GM21515 (cell line): ENCODE results near the gene CD93.

Experiments
- ATAC-seq: cut with Tn5 transposase; IDR thresholded peaks from one replicate; pipeline ENCODE4 v1.9.1; 2021; ENCODE audit not compliant: unreplicated experiment

CD93 gene

GRCh38 chr20:23100720-23101107, 14.6 kb upstream of the CD93 start:
- ATAC-seq: no peak

GRCh38 chr20:23099791-23100719, 13.9 kb upstream of the CD93 start:
- no peak for ATAC-seq

DNA sequence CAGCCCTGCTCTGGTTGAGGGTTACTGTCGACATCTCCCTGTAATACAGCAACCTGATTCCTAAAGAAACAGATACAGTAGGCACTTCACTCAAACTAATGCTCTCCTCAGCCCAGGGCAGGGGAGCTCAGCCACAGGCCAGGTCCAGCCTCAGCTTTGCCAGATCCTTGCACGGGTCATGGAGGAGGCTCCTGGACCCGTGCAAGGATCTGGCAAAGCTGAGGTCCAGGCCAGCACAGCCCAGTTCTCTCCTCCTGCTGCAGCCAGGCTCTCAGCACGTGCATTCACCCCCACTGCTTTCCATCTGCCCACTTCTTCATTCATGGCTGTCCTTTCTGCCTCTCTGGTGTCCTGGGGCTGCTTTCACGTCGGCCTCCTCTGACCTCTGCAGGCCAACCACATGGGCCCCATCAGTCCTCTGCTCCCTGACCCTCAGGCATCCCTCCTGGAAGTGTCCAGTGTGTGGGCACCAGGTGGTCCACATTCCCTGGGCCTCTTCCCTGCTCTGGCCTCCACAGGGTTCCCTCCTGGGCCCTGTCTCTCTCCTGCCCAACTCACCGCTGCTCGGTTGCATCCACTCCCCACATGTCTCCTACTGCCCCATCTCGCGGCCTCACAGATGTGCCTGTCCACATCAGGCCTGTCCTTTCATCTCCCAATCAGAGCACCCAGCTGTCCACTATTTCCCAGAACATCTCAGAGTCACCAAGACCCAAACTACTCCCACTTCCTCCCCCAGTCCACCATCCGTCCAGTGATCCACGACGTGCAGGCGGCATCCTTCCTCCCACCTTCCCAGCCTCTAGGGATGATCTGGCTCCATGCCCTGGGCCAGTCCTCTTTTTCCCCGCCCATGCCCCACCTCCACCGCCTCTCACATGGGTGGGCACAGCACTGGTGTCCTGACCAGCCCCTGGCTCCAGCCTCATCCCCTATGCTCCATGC, 11.8 kb upstream of the CD93 start:
- ATAC-seq: no peak

- ATAC-seq: no peak
Observed at GRCh38 chr20:23096986-23097520, 10.9 kb upstream of the CD93 start.

GRCh38 chr20:23096097-23096496, 10.0 kb upstream of the CD93 start:
- ATAC-seq: no peak

GRCh38 chr20:23095499-23095898, 9.4 kb upstream of the CD93 start:
- ATAC-seq: no peak

DNA sequence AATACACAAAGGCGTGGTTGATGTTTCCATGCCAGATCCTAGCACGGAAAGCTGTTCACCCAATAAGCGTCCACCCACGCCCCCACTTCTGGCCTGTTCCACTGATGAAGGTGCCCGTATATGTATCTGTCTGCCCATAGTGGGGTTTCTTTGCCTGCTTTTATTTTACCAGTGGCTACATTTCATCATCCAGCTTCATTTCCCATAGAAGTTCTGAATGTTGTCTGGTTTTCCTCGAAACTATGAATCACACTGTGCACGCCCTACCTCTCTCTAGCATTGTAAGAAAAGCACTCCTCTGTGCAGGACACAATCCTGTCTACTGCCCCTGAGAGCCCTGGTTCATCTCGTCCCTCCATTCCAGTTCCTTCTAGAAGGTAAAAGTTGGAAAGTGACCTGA, 8.8 kb upstream of the CD93 start:
- no peak for ATAC-seq

DNA sequence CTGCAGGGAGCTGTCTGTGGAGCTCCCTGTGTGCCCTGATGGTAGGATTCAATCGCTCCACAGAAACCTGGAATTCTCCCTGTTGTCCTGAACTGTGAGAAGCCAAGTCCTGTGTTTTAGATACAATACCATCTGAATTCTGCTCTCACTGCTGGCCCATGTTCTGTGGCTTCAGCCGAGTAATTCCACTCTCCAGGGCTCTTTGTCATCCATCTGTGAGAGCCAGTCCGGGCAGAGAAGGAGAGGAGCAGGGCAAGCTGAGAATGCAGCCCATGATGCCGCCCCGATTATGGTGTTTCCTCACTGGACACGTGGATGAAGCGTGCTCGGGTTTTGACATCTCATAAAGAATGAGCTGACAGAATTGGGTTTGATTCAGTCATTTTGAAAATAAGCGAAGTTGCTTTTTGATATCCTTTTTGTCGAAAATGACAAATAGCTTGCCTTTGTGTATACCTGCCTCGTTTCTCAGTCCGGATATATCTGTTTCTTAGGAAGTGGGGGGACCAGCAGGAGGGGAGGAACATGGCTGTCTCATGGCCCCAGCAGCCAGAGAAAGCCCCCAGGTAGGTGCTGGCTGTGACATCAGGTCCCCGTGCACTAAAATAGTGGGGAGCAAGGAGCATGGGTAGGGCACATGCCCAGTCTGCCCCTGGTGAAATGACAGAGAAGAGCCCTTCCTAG, 8.2 kb upstream of the CD93 start:
- ATAC-seq: no peak

GRCh38 chr20:23093613-23094012, 7.5 kb upstream of the CD93 start:
- ATAC-seq: no peak

DNA sequence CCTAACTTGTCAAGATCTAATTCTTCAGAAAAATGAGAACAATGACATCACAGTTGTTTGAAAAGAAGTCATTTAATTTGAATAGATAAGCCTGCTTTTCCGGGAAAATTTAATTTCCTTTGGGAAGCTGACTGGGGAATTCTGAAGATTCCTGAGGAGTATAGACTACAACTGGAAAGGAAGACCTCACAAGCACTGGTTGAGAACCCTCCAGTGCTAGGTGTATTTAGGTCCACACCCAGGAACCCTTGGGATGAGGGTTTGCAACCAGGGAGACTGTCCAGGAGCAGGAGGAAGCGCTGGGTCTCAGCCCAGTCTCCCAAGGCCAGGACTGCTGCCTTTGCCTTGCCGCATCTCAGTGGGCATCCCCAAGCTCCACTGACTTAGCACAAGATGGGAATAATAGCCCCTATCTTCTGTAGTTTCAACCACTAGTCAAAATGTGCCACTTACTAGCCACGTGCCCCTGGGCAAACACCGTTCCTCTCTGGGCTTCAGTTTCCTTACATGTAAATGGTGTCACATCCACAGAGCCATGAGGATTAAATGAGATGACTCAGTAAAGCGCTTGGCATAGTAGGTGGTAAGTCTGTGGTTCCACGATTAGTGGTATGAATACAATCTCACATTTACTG, 6.9 kb upstream of the CD93 start:
- no peak for ATAC-seq

DNA sequence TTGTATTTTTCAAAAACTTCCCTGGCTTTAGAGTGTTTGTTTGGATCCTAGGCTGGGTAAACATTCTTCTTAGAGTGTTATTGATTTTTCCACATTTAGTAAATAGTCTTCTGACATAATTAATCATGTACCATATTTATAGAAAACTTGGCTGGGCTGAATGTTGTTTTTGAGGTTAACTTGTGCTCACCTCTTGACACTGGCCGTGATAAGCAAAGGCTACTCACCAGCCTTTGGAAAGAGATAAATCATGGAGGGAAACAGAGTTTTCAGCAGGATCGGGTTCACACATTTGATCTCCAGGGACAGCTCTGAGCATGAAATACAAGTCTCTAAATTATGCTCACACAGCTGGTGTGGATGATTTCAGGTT, 6.2 kb upstream of the CD93 start:
- no peak for ATAC-seq

DNA sequence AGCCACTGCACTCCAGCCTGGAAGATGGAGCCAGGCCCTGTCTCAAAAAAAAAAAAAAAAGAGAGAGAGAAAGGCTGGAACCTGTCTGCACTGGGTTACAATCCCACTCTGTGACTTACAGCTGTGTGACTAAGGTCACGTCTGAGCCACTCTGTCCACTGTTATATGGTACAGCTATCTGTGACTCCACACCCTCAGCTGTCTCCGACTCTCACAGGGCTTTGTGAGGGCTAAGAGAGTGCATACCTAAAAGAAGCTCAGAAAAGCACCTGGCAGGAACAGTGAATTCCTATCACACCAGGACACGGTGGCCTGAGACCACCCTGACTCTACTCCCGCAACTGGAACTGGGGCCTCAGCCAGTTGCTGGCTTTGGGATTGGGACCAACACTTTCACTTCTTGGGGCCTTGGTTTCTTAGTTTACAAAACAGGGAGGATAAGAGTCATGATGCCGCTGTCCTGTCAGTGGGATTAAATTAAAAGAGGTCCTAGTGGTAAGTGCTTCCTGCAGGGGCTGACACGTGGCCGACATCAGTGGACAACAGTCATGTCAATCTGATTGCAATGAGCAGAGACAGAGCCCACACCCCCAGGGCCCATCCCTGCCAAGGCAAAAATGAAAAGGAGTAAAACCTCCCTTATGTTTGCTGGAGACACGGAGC, 5.7 kb upstream of the CD93 start:
- ATAC-seq: no peak

GRCh38 chr20:23090878-23091277, 4.8 kb upstream of the CD93 start:
- ATAC-seq: no peak

DNA sequence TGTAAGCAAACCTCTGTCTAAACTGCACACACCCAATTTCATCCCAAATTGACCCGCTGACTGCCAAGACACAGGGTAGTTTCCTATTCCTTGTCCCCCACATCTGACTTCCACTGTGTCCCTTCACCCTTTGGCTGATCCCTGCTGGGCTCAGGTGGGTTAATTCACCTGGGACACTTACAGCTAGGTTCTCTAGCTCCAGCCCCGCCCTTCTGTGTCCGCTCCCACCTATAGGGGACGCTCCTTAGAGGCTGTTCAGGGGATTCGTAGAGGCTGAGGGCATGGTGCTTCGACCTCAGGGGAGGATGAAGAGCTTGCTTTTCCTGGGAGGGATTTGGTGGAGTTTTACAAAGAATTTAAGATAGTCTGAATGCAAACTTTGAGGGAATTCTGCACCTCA, 4.0 kb upstream of the CD93 start:
- no peak for ATAC-seq

GRCh38 chr20:23088866-23089265, 2.7 kb upstream of the CD93 start:
- ATAC-seq: no peak

- ATAC-seq: no peak
Observed at GRCh38 chr20:23087587-23088251, 1.6 kb upstream of the CD93 start.

DNA sequence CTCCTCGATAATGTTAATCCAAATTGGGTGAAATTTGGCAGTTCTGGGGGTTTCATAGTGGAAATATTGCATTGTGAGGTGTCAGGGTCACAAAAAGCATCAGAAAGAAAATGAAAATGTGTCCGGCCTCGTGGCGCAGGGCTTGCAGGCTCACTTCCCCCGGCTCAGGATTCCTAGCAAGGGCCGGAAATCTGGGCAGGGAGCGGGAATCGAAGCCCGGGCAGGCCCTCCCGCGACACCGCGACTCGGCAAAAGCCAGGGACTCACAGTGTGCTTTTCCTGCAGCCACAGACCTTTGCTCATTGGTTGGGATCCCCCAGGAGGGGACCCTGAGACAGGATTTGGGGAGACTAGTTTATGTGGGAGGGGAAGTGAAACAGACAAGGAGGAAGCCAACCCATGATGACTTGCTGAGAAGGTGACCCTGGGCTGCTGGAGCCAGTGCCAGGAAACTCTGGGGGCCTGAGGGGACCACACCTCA, 847 bp upstream of the CD93 start:
- no peak for ATAC-seq

DNA sequence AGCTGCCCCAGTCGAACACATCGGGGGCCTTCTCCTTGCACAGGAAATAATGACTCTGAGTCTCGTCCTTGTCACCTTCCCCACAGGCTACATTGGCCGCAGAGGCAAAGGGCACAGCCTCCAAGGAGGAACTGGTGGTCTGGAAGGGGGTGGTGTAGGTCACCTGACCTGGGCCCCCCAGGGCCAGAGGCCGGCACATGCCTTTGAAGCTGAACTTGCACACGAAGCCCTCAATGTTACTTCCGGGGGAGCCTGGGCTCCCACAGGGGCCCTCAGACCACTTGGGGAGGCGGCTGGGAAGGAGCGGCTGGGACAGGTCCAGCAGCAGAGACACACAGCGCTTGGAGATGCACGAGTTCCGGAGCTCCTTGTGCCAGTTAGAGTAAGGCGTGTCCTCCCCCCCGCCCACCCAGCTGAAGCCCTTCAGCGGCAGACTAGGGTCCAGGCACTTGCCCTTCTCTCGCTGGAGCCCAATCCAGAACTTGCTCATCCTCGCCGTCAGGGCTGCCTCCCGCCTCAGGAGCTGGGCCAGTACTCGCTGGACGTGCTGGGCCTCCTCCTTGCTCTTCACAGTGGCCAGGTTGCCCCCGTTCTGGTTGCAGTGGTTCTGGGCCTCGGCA, 578 bp downstream of the CD93 start:
- ATAC-seq: no peak

- ATAC-seq: no peak
Observed at GRCh38 chr20:23084845-23085365, 1.2 kb downstream of the CD93 start.
